Astrocyte of the spinal cord (primary cell): ENCODE results near the gene TXLNA.
A peak's percentile ranks its signal among the peaks of the same experiment; 100 is the strongest.

Experiments used
- DNase-seq: peaks from one replicate; pipeline ENCODE4 v3.0.0; 2011; ENCODE audit warnings: low read depth, low spot score
- H3K4me3 ChIP-seq: 2 replicates; pipeline ENCODE4 v1.5.1; 2011; ENCODE audit warnings: low read depth, mild to moderate bottlenecking, low read length, moderate library complexity
- in situ Hi-C: cut with HindIII; loops from 2 replicates; pipeline ENCODE4 v1.10.0; 2017; ENCODE audit warnings: low sequenced_read_pairs
- TF ChIP-seq, protein P1 (sequence below): IDR thresholded peaks from 2 replicates; pipeline ENCODE4 v1.5.1; 2012; ENCODE audit warnings: low read depth, mild to moderate bottlenecking, low read length, inconsistent platforms

Gene TXLNA

GRCh38 chr1:32234792-32235191 lies 55.3 kb downstream of the TXLNA start:
- in situ Hi-C loops = no loop called here
- H3K4me3 ChIP-seq = no peak overlapping the region
- no peak for DNase-seq
- TF ChIP-seq, protein P1, sequence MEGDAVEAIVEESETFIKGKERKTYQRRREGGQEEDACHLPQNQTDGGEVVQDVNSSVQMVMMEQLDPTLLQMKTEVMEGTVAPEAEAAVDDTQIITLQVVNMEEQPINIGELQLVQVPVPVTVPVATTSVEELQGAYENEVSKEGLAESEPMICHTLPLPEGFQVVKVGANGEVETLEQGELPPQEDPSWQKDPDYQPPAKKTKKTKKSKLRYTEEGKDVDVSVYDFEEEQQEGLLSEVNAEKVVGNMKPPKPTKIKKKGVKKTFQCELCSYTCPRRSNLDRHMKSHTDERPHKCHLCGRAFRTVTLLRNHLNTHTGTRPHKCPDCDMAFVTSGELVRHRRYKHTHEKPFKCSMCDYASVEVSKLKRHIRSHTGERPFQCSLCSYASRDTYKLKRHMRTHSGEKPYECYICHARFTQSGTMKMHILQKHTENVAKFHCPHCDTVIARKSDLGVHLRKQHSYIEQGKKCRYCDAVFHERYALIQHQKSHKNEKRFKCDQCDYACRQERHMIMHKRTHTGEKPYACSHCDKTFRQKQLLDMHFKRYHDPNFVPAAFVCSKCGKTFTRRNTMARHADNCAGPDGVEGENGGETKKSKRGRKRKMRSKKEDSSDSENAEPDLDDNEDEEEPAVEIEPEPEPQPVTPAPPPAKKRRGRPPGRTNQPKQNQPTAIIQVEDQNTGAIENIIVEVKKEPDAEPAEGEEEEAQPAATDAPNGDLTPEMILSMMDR = no peak

DNA sequence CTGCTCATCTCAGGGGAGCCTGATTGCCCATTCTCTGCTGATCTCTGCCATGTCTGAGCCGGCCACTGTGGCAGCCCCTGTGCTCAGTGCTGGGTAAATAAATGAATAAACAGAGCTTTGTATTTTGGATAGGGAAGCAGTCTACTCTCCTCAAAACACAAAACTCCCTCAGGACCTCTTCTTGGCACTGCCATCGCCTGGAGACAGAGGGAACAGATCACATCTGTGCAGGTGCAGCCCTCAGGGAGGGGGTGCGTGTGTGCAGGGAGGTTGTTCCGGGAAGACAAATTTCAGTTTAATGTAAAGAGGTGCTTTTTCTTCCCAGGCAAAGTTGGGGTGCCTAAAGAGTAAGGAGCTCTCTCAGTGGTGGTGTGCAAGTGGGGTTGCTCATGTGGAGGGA lies 59.9 kb downstream of the TXLNA start:
- in situ Hi-C loops = no loop called here
- no peak overlapping the region for H3K4me3 ChIP-seq
- no peak for DNase-seq
- TF ChIP-seq, protein P1 = no peak

- no peak overlapping the region for H3K4me3 ChIP-seq
- in situ Hi-C loops = no loop called here
These were observed 60.3 kb downstream of the TXLNA start for GRCh38 chr1:32239790-32240139.

GRCh38 chr1:32240140-32240951 lies 60.9 kb downstream of the TXLNA start:
- peak; percentile 33 for DNase-seq
- in situ Hi-C loops = no loop called here
- TF ChIP-seq, protein P1 = peak; percentile 26
- H3K4me3 ChIP-seq = peak overlapping the region; percentile 54

More at GRCh38 chr1:32239790-32240139, 60.3 kb downstream of the TXLNA start:
- TF ChIP-seq, protein P1 = no peak
- no peak for DNase-seq

DNA sequence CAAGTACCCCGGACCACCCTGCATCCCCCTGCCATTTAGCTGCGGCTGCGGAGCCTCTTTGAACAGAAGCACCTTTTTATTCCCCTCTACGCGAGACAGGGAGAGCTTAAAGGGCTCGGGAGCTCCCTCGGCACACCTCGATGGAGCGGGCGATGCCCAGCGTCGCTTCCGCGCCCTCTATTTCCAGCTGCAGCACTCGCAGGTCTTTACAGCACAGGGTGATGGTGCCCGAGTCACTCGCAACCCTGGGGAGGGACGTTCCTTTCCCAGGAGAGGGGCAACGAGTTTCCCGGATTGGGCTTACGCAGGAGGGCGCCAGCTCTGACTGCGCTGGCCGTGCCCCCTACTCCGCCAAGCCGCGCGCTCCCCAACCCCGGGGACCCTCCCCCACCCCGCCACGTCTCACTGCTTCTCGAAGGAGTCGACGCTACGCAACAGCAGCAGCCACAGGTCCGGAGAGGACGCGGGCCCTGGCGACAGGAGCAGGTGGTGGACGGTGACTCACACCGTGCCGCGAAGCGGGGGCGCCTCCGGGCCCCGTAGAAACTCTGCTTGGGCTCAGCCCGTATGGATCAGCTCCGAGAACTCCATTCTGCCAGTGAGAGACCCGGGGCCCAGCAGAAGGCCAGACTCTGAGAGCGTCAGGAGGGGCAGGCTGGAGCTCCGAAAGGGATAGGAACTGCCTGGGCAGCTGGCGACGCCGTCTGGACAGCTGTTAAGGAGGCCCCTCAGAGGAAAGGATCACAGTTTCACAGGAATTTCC lies 61.7 kb downstream of the TXLNA start:
- H3K4me3 ChIP-seq = peak overlapping the region; percentile 54
- in situ Hi-C loops = no loop called here
- TF ChIP-seq, protein P1 = no peak
- peak; percentile 50 for DNase-seq

GRCh38 chr1:32242341-32242851 lies 62.9 kb downstream of the TXLNA start:
- TF ChIP-seq, protein P1 = no peak
- no peak for DNase-seq
- no peak overlapping the region for H3K4me3 ChIP-seq
- in situ Hi-C loops = no loop called here
